ENCODE measurements around the gene MAN2A2.
A peak's percentile ranks its signal among the peaks of the same experiment; 100 is the strongest.

The MAN2A2 gene

GRCh38 chr15:90877315-90877714 lies 25.8 kb upstream of the MAN2A2 start:
- Mint-ChIP-seq H3K27me3 (no peaks in the 10 kb centered on the region), H3K4me1 (peaks cover 28% of the 10 kb centered on the region), H3K4me3 (no peak overlapping the region), H3K36me3 (peaks cover 56% of the 10 kb centered on the region), H3K27ac (no peak overlapping the region), H3K9me3 (no peaks in the 10 kb centered on the region)
- no peak for ATAC-seq

GRCh38 chr15:90877996-90878395 lies 25.1 kb upstream of the MAN2A2 start:
- Mint-ChIP-seq H3K27ac (no peak overlapping the region), H3K4me1 (peaks cover 21% of the 10 kb centered on the region)

GRCh38 chr15:90878660-90879059 lies 24.4 kb upstream of the MAN2A2 start:
- Mint-ChIP-seq H3K4me1 (peaks cover 18% of the 10 kb centered on the region), H3K9me3 (no peaks in the 10 kb centered on the region), H3K27ac (no peak overlapping the region), H3K4me3 (no peak overlapping the region), H3K36me3 (peaks cover 56% of the 10 kb centered on the region), H3K27me3 (no peaks in the 10 kb centered on the region)
- ATAC-seq = no peak

More at GRCh38 chr15:90877996-90878395, 25.1 kb upstream of the MAN2A2 start:
- H3K4me3 Mint-ChIP-seq = no peak overlapping the region
- H3K27me3 Mint-ChIP-seq = no peaks in the 10 kb centered on the region
- ATAC-seq = no peak
- peaks cover 56% of the 10 kb centered on the region for H3K36me3 Mint-ChIP-seq
- no peaks in the 10 kb centered on the region for H3K9me3 Mint-ChIP-seq

GRCh38 chr15:90879730-90880366 lies 23.3 kb upstream of the MAN2A2 start:
- no peak for ATAC-seq
- peaks cover 56% of the 10 kb centered on the region for H3K36me3 Mint-ChIP-seq
- no peak overlapping the region for H3K27ac Mint-ChIP-seq
- H3K4me3 Mint-ChIP-seq = no peak overlapping the region
- no peaks in the 10 kb centered on the region for H3K9me3 Mint-ChIP-seq
- H3K27me3 Mint-ChIP-seq = no peaks in the 10 kb centered on the region
- peaks cover 16% of the 10 kb centered on the region for H3K4me1 Mint-ChIP-seq

- Mint-ChIP-seq H3K9me3 (no peaks in the 10 kb centered on the region), H3K4me3 (no peak overlapping the region), H3K27ac (no peak overlapping the region), H3K36me3 (peaks cover 56% of the 10 kb centered on the region), H3K27me3 (no peaks in the 10 kb centered on the region), H3K4me1 (peaks cover 18% of the 10 kb centered on the region)
- no peak for ATAC-seq
Observed at GRCh38 chr15:90880381-90881145, 22.5 kb upstream of the MAN2A2 start.

GRCh38 chr15:90881181-90881977 lies 21.7 kb upstream of the MAN2A2 start:
- H3K27ac Mint-ChIP-seq = no peak overlapping the region
- H3K4me1 Mint-ChIP-seq = peaks cover 23% of the 10 kb centered on the region
- no peak overlapping the region for H3K4me3 Mint-ChIP-seq
- H3K9me3 Mint-ChIP-seq = no peaks in the 10 kb centered on the region
- H3K27me3 Mint-ChIP-seq = no peaks in the 10 kb centered on the region
- H3K36me3 Mint-ChIP-seq = peaks cover 53% of the 10 kb centered on the region
- no peak for ATAC-seq

- H3K27ac Mint-ChIP-seq = no peak overlapping the region
- no peak for ATAC-seq
- peaks cover 45% of the 10 kb centered on the region for H3K36me3 Mint-ChIP-seq
- no peak overlapping the region for H3K4me3 Mint-ChIP-seq
- no peaks in the 10 kb centered on the region for H3K9me3 Mint-ChIP-seq
- H3K4me1 Mint-ChIP-seq = peaks cover 23% of the 10 kb centered on the region
- no peaks in the 10 kb centered on the region for H3K27me3 Mint-ChIP-seq
Observed at GRCh38 chr15:90881978-90882721, 21.0 kb upstream of the MAN2A2 start.

GRCh38 chr15:90882781-90883525 lies 20.1 kb upstream of the MAN2A2 start:
- Mint-ChIP-seq H3K27me3 (no peaks in the 10 kb centered on the region), H3K9me3 (no peaks in the 10 kb centered on the region), H3K36me3 (peaks cover 37% of the 10 kb centered on the region), H3K27ac (peak overlapping the region; percentile 79), H3K4me1 (peaks cover 23% of the 10 kb centered on the region), H3K4me3 (no peak overlapping the region)
- no peak for ATAC-seq

GRCh38 chr15:90883526-90883975 lies 19.6 kb upstream of the MAN2A2 start:
- Mint-ChIP-seq H3K9me3 (no peaks in the 10 kb centered on the region), H3K4me3 (peak overlapping the region; percentile 23), H3K27me3 (no peaks in the 10 kb centered on the region), H3K27ac (peak overlapping the region; percentile 79), H3K4me1 (peaks cover 23% of the 10 kb centered on the region), H3K36me3 (peaks cover 31% of the 10 kb centered on the region)
- ATAC-seq = no peak

GRCh38 chr15:90883976-90884718 lies 19.0 kb upstream of the MAN2A2 start, which contains the start of gene FES:
FES (plus strand) TSS chr15:90884504; CDS start chr15:90885046, 542 bp downstream.
- Mint-ChIP-seq H3K27me3 (no peaks in the 10 kb centered on the region), H3K27ac (peak within 1 kb of the TSS; percentile 79), H3K4me1 (peaks cover 26% of the 10 kb centered on the region), H3K9me3 (no peaks in the 10 kb centered on the region), H3K36me3 (peaks cover 25% of the 10 kb centered on the region), H3K4me3 (peak within 1 kb of the TSS; percentile 72)
- ATAC-seq = peak; percentile 32

GRCh38 chr15:90884719-90885431 lies 18.2 kb upstream of the MAN2A2 start:
- H3K36me3 Mint-ChIP-seq = peaks cover 18% of the 10 kb centered on the region
- peak overlapping the region; percentile 72 for H3K4me3 Mint-ChIP-seq
- peaks cover 30% of the 10 kb centered on the region for H3K4me1 Mint-ChIP-seq
- peak; percentile 4 for ATAC-seq
- no peaks in the 10 kb centered on the region for H3K27me3 Mint-ChIP-seq
- no peaks in the 10 kb centered on the region for H3K9me3 Mint-ChIP-seq
- peak overlapping the region; percentile 79 for H3K27ac Mint-ChIP-seq

GRCh38 chr15:90885432-90886290 lies 17.4 kb upstream of the MAN2A2 start:
- peak; percentile 77 for ATAC-seq
- Mint-ChIP-seq H3K36me3 (peaks cover 12% of the 10 kb centered on the region), H3K27ac (peak overlapping the region; percentile 79), H3K27me3 (no peaks in the 10 kb centered on the region), H3K4me1 (peaks cover 30% of the 10 kb centered on the region), H3K4me3 (peak overlapping the region; percentile 72), H3K9me3 (no peaks in the 10 kb centered on the region)

All from stimulated activated memory B cell treated with anti-CD40 and anti-IgM and Interleukin-4, amounts not matched to agents 10 μg/mL and 1 μg/mL and 100 μg/mL, for 72 hours (primary cell).